Stimulated activated CD4-positive, alpha-beta T cell treated with anti-CD3 and anti-CD28 coated beads, Interleukin-12 subunit alpha, Interleukin-12 subunit beta, amount 100 ng/mL, for 24 hours (primary cell): ENCODE results near the gene CDKAL1.
"Not testable (repeated sequence)": the region's sequence is repeated elsewhere in the genome, so short reads cannot be mapped to it uniquely, and the experiment has no call there.

ENCODE experiments used
- DNase-seq, 2 experiments: peaks; one replicate each; pipeline ENCODE4 v3.0.0-alpha.2; 2020; ENCODE audit warnings: low read depth in 2 of 2

Gene CDKAL1

GRCh38 chr6:20797597-20797996 lies 263.3 kb downstream of the CDKAL1 start:
- DNase-seq: no peak

GRCh38 chr6:20800229-20800628 lies 266.0 kb downstream of the CDKAL1 start:
- DNase-seq: no peak

GRCh38 chr6:20800653-20801052 lies 266.4 kb downstream of the CDKAL1 start:
- no peak for DNase-seq

GRCh38 chr6:20801595-20801994 lies 267.3 kb downstream of the CDKAL1 start:
- no peak for DNase-seq

GRCh38 chr6:20802596-20802995 lies 268.3 kb downstream of the CDKAL1 start:
- no peak for DNase-seq

GRCh38 chr6:20805021-20805420 lies 270.8 kb downstream of the CDKAL1 start:
- no peak for DNase-seq

GRCh38 chr6:20806669-20807068 lies 272.4 kb downstream of the CDKAL1 start:
- DNase-seq: no peak

DNA sequence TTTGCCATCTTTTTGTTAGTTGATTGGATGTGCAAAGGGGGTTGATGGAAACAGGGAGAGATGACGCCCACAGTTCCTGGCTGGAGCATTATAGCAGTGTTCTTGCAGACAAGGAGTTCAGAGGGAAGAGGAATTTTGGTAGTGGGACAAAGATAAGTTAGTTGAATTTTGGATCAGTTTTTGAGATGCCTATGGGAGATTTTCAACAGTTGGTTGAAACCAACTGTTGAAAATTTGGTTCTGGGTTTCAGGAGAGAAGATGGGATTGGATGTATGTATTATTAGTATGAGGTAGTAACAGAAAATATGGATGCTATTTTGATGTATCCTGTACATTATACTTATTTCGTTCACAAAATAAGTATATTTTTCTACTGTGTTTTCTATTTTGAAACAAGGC lies 274.2 kb downstream of the CDKAL1 start:
- DNase-seq: no peak

DNA sequence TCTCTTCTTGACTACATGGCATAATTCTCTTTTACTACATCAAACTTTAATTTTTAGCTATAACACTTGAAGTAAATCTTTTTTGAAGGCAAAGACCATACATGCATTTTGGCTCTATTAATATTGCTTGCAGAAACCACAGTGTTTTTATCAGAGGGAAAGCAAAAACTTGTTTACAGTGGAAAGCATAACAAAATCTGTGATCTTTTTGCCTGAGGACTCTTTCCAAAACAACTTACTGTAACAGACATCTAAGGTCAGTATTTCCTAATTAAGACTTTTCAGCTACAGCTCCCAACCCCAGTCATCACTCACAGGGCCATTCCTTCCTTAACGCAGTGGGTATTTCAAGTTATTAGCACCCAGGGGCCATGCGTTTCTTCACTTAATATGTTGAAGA lies 274.7 kb downstream of the CDKAL1 start:
- no peak for DNase-seq

- DNase-seq: no peak
Observed at GRCh38 chr6:20810727-20811108, 276.5 kb downstream of the CDKAL1 start.

- DNase-seq: no peak
Observed at GRCh38 chr6:20811109-20811761, 277.0 kb downstream of the CDKAL1 start.

DNA sequence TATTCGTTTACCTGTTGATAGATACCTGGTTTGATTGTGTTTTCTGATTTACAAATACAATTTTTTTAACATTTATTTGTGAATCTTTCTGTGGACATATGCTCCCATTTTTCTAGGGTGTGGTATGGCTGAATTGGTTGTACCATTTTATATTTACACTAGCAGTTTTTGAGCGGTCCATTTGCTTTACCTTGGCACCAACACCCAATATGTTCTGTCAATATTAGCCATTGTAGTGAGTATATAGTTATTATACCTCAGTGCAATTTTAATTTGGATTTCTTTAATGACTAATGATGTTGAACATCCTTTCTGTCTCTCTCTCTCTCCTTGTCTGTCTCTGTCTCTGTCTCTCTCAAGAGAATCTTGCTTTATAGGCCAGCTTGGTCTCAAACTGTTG lies 278.5 kb downstream of the CDKAL1 start:
- no peak for DNase-seq

DNA sequence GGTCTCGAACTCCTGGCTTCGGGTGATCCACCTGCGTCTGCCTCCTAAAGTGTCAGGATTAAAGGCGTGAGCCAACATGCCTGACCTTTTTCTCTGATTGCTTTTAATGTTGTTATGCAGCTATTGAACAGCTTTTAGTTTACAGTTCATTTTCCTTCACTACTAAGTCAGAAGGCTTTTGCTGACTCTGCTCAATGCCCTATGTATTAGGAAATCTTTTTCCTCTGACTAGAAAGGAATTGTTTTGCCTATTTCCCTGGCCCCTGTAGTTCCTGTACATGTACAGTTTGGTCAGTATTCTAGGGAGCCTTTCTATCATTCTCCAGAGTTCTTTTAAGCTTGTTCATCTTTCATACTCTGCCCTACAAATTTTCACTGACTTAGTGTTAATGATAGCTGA lies 280.2 kb downstream of the CDKAL1 start:
- DNase-seq: no peak

- DNase-seq: no peak
Observed at GRCh38 chr6:20816126-20816525, 281.9 kb downstream of the CDKAL1 start.

DNA sequence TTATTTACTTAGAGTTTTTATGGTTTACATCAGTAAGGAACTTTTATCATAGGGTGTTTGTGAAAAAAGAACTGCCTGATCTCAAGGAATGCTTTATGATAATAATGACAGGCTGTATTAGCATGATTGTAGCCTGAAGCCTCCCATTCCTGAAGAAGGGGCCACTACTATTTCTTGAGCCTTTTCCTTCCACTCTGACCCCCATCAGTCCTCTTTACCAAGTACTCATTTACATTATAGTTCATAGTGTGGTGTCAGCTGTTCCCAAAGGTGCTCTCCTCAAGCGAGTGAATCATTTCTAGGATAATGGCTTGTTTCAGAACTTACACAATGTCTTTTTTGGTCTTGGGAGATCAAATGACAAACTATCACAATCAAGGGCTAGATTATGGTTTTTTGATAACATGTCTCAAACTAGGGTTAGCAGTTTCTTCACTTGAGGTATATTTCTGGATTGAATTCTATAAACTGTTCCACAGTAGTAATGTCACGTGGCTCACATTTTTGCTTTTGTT lies 283.6 kb downstream of the CDKAL1 start:
- no peak for DNase-seq

DNA sequence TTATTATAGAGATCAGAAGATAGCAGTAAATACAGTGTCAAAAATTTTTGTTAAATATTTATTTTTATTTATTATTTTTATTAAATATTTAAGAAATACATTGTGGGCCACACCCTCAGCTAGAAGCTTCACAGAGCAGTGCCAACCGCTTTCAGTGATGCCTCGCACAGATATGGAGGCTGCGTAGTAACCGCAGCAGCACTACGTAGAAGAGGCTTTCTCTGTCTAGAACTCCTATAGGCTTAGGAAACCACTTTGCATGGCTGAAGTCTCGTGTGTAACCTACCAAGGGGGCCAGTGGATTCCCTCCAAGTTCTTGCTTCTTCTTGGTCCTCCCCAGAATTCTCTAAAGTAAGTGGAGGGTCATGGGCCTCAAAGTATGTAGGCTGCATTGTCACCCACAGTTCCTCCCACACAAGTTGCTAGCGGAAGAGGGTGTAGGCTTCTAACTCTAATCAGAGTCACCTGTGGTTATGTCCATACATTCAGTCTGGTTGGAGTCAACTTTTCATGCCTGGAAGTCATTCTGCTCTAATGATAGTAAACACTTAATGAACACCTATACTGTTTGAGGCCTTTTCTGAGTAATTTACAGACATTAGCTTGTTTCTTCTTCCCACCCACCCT lies 285.6 kb downstream of the CDKAL1 start:
- no peak for DNase-seq

GRCh38 chr6:20826378-20826777 lies 292.1 kb downstream of the CDKAL1 start:
- DNase-seq: no peak

DNA sequence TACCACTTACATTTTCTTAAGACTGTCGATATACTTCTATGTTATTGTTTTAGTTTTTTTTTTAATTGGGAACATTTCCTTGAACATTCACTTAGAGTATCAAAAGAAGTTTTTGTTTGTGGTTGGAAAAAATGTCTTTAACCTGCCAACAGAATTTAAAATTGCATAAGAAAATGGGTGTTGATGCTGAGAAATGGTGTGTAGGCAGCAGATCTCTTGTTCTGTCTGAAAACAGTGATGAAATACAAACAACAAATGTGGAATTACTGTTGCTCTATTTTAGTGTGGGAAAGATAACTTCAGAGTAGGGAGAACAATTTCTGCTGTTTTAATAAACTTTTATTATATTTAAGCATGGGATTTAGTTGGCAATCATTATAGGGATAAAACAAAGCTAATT lies 293.5 kb downstream of the CDKAL1 start:
- DNase-seq: no peak

- no peak for DNase-seq
Observed at GRCh38 chr6:20830576-20830975, 296.3 kb downstream of the CDKAL1 start.

GRCh38 chr6:20831251-20831650 lies 297.0 kb downstream of the CDKAL1 start:
- DNase-seq: not testable (repeated sequence)

DNA sequence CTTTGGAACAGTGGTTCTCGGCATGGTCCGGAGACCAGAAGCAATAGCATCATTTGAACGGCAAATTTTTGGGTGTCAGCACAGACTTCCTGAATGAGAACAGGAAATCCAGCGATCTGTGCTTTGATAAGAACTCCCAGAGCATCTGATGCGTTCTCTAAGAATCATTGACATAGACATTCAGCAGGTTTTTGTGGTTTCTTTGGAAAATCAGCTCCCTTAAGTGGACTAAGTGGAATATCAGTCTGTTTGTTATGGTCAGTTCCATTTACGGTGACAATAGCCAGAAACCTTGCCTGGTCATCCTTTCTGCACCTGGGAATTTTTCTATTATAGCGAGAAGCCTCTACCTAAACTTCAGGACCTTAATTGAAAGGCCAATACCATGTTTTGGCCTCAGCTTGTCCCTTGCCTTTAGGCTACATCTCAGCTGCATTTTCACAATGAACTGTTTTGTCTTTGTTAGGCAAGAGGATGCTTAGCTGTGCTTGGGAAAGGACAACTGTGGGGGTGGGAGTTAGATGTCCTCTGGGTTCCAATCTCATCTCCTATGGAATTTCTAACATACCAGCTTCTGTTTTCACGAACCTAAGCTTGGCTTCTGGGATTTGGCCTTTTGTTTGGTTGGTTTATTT lies 299.7 kb downstream of the CDKAL1 start:
- DNase-seq: no peak

DNA sequence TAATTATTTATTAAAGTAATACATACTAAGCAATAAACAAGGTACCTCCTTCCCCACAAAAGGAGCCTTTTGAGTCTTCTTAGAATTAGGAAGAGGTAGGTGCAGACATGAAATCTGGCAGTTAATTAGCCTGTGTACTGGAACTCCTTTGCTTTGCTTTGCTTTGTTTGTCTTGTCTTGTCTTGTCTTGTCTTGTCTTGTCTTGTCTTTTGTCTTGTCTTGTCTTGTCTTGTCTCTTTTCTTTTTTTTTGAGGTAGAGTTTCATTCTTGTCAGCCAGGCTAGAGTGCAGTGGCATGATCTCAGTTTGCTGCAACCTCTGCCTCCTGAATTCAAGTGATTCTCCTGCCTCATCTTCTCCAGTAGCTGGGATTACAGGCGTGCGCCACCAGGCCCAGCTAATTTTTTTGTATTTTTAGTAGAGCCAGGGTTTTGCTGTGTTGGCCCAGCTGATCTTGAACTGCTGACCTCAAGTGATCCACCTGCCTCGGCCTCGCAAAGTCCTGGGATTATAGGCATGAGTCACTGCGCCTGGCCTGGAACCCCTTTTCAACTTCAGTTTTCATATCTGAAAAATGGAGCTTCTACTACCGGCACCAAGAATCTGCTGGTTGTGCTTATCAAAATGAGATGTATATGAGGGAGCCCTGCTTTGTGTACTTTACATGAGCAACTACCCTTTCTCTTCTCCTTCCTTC lies 301.2 kb downstream of the CDKAL1 start:
- DNase-seq: no peak

DNA sequence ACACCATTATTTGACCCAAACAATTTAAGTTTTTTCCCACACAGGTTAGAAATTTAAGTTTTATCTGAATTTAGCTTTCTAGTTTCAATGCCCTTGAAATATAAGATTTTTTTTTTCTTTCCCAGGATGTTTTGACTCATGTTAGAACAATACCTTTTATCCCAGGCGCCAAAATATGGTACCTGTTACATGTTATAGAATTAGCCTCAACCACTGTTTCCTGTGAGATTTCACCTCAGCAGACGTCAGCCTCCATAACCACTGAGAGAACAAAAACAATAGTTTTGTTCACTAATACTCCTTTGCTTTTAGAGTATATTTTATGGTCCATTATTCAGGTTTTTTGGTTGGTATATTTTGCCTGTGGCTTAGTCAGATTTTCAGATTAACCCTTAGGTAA lies 302.9 kb downstream of the CDKAL1 start:
- DNase-seq: no peak
